Medulla oblongata (tissue), 1 donor: ENCODE data around the gene CORIN.
"Not testable (repeated sequence)": the region's sequence is repeated elsewhere in the genome, so short reads cannot be mapped to it uniquely, and the experiment has no call there.

Source experiments
- DNase-seq: peaks from one replicate; pipeline ENCODE4 v3.0.0-alpha.2; 2015; ENCODE audit errors: extremely low spot score

CORIN gene

DNA sequence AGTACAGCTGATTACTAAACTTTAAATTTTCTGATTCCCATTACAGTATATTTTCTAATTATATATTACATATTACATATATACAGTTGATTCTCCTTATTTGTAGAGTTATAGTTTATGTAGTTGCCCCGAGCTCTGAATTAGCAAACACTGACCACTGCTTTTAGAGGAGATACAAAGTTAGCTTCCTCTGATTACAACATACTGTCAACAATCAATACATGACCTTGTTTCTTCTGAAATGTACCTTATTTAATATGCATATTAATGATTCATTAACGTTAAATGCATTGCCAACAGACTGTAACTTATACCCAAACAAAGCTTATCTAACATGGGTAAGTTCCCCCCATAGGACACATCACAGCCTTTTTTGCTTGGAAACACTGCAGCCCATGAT lies 271.3 kb downstream of the CORIN start:
- DNase-seq: no peak

DNA sequence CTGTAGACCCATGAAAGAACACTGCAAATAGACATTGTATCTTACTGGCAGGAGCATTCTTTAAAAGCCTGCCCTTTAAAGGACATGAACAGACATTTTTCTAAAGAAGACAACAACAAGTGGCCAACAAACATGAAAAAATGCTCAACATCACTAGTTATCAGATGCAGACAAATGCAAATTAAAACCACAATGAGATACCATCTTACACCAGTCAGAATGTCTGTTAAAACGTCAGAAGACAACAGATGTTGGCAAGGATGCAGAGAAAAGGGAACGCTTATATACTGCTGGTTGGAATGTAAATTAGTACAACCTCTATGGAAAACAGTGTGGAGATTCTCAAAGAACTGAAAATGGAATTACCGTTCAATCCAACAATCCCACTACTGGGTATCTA lies 275.6 kb downstream of the CORIN start:
- DNase-seq: no peak

DNA sequence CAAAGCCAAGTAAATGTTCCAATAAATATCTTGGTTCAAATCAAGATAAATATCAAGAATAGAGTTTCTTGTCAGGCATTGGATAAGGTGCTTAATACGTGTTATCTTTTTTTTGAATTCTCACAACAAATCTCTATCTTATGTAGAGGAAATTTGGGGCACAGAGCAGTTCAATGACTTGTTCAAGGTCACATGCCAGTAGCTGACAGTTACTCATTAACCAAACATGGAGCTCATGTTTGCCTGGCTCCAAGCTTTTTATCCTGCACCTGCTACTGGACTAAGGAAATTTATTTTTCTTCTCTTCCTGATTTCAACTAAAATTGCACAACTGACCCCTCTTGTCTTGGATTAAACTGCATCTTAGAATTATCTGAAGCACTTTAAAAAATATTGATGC lies 276.5 kb downstream of the CORIN start:
- no peak for DNase-seq

DNA sequence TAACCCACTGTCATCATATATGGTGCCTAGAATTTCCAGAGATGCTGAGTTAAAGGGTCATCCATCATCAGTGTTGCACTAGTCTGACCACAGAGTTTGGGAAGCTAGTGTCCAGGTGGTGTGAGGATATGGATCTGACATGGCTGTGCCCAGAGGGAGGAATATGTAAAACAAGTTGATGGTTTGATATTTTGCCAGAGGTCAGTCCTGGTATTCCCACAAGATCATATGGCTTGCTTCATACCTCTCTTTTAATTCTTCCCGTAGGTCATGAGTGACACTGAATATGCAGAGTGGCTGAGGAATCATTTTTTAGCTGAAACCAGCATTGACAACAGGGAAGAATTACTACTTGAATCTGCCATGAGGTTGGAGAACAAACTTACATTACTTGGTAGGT lies 277.2 kb downstream of the CORIN start:
- no peak for DNase-seq

DNA sequence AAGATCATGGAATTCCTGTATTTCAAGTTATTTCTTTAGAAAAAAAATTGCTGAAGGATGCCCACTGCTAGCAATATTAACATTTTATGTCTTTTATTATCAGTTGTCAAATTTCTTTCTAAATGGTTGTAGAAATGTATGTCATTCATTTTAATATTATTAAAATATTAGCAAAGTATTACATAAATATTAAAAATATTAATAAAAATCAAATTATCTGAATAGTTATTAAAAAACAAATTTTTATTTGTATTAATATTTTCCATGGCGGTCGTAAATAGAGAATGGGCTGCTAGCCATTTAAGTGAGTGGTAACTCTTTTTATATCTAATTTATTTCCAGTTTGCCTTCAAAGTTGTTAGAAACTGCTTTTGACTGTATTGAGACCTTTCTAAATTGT lies 280.6 kb downstream of the CORIN start:
- no peak for DNase-seq

DNA sequence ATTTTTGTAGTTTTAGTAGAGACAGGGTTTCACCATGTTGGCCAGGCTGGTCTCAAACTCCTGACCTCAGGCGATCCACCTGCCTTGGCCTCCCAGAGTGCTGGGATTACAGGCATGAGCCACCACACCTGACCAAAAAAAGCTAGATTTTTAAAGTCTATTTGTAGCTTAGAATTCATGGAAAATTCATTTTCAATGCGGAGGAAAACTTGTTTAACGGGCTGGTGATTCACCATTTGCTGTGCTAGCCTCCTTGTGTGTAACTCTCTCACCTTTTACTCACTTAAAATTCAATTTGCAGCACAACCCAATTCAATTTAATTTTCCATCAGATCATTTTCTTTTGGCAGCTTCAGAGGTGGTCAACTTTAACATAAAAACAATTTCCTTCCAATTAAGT lies 281.9 kb downstream of the CORIN start:
- DNase-seq: not testable (repeated sequence)

DNA sequence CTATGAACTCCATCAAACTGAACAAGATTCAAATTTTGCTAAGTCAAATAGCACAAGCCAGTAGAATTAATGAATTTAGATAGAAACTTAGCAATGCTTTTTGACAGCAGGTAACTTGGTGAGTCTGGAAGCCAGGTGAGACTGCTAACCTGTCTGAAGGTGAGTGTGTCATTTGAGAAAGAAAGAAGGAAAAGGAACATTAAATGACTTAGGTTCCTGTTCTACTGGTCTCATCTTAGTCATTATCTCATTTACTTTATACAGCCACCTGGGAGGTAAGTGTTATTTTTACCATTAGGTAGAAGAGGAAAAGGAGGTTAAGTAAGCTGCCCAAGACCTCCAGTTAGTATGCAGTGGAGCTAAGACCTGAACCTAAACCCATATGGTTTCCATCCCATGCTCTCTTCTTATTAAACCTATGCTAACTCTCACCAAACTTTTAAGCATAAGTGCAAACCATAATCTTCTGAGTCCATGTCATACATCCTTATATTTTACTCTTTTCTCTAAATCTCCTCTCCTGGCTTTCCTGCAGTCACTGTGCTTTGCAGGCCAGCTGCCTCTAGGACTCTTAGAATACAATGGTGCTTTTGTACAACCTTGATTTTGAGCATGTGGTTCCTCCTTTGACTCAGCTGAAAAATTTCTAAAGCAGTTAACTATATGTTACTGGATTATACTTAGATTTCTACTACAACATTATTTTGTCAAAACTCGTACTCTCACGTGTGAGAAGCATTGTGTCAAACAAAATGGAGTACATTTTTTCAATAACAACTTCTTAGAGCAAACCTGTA lies 284.3 kb downstream of the CORIN start:
- peak; percentile 21 for DNase-seq

DNA sequence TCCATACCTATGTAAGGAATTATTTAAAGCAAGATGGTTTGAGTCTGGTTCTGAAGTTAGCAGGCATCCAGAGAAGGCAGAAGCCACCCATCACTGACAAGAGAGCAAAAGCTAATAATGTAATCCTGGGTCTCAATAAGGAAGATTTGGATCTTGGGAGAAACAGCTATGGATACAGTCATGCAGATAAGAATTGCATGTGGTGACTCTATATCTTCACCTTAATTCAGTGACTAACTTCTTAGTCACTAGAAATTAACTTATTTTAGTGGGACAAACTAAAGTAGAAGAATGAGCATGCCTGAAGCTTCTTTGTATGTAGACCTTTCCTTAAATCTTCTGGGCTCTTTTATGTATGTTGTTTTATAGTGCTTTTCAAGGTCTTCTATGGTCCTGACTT lies 286.2 kb downstream of the CORIN start:
- DNase-seq: no peak

DNA sequence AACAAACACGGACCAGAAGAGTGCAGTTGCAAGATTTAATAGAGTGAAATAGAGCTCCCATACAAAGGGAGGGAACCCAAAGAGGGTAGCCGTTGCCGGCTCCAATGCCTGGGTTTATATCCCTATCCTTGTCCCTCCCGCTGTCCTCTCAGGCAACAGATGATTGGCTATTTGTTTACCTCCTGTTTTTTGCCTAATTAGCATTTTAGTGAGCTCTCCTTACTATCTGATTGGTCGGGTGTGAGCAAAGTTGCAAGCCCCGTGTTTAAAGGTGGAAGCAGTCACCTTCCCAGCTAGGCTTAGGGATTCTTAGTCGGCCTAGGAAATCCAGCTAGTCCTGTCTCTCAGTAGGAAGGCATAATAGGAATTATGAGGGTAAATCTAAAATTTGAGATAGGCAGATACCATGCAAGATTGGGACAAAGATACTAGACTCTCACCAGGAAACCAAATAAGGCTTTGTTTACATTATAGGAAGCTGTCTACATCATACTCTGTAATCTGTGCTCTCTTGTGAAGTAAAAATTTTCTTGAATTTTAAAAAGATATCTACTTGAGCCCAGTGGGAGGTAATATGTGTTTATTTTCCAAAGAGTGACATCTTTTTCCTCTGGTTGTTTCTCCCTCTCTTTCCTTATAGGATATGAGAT lies 286.8 kb downstream of the CORIN start:
- DNase-seq: no peak

DNA sequence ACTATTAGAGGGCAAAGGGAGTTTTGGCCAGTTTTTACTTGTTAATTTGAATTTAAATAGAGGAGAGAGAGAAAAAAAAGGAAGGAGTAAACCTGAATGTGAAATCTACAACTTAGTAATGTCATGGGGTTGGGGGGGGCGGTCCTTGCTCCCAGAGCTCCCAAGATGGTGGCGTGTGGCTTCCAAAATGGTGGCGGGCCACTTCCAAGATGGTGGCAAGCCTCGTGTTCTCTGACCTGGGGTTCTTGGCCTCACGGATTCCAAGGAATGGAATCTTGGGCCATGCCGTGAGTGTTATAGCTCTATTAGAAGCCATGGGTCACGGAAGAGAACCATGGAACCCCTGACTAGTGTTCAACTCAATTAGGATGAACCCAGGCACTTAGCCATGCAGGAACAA lies 287.5 kb downstream of the CORIN start:
- DNase-seq: not testable (repeated sequence)
